Trophoblast cell (in vitro differentiated cells and primary cell): ENCODE results near the gene EGFR.

Experiments
- DNase-seq, 2 donors: peaks; one replicate each; pipeline ENCODE4 v3.0.0-alpha.2; 2016
- H2AFZ ChIP-seq: 2 replicates; pipeline ENCODE4 v1.6.1; 2013; ENCODE audit warnings: low read length, moderate library complexity, mild to moderate bottlenecking; ENCODE audit not compliant: insufficient read depth, poor library complexity
- H2AK5ac ChIP-seq: 2 replicates; pipeline ENCODE4 v1.6.1; 2013; ENCODE audit warnings: mild to moderate bottlenecking, low read length
- H2BK120ac ChIP-seq: 2 replicates; pipeline ENCODE4 v1.6.1; 2013; ENCODE audit warnings: low read length, mild to moderate bottlenecking, moderate library complexity; ENCODE audit not compliant: insufficient read depth, poor library complexity
- H2BK12ac ChIP-seq: 2 replicates; pipeline ENCODE4 v1.6.1; 2013; ENCODE audit warnings: mild to moderate bottlenecking, low read length, moderate library complexity
- H2BK5ac ChIP-seq: 2 replicates; pipeline ENCODE4 v1.6.1; 2013; ENCODE audit warnings: low read length, low read depth, moderate library complexity, mild to moderate bottlenecking; ENCODE audit not compliant: poor library complexity
- H3K14ac ChIP-seq: 2 replicates; pipeline ENCODE4 v1.6.1; 2013; ENCODE audit warnings: mild to moderate bottlenecking, low read length
- H3K18ac ChIP-seq: 2 replicates; pipeline ENCODE4 v1.6.1; 2013; ENCODE audit warnings: mild to moderate bottlenecking, low read length
- H3K23ac ChIP-seq: 2 replicates; pipeline ENCODE4 v1.6.1; 2013; ENCODE audit warnings: low read length
- H3K27ac ChIP-seq: 2 replicates; pipeline ENCODE4 v1.5.1; 2013; ENCODE audit warnings: low read depth, mild to moderate bottlenecking, inconsistent platforms, low read length, moderate library complexity
- H3K27me3 ChIP-seq: 2 replicates; pipeline ENCODE4 v1.6.1; 2013; ENCODE audit warnings: inconsistent platforms, mild to moderate bottlenecking, low read length, moderate library complexity; ENCODE audit not compliant: insufficient read depth
- H3K36me3 ChIP-seq, 2 experiments: 1 replicate in 1 of 2; 2 replicates in 1 of 2; pipeline ENCODE4 v1.6.1; 2013; ENCODE audit warnings: low read length in 2 of 2, mild to moderate bottlenecking in 2 of 2, moderate library complexity in 1 of 2; ENCODE audit not compliant: insufficient read depth in 2 of 2, control insufficient read depth in 1 of 2
- H3K4ac ChIP-seq: 2 replicates; pipeline ENCODE4 v1.6.1; 2013; ENCODE audit warnings: low read depth, mild to moderate bottlenecking, low read length, moderate library complexity
- H3K4me1 ChIP-seq, 2 experiments: 1 replicate in 1 of 2; 2 replicates in 1 of 2; pipeline ENCODE4 v1.6.1; 2013; ENCODE audit warnings: low read length in 2 of 2, mild to moderate bottlenecking in 2 of 2, moderate library complexity in 1 of 2; ENCODE audit not compliant: insufficient read depth in 2 of 2, control insufficient read depth in 1 of 2
- H3K4me2 ChIP-seq: 2 replicates; pipeline ENCODE4 v1.6.1; 2013; ENCODE audit warnings: inconsistent platforms, mild to moderate bottlenecking, low read length, moderate library complexity
- H3K4me3 ChIP-seq: 2 replicates; pipeline ENCODE4 v1.5.1; 2013; ENCODE audit warnings: mild to moderate bottlenecking, low read depth, low read length, inconsistent platforms
- H3K79me1 ChIP-seq: one replicate; pipeline ENCODE4 v1.6.1; 2013; ENCODE audit warnings: low read length
- H3K79me2 ChIP-seq: 2 replicates; pipeline ENCODE4 v1.6.1; 2013; ENCODE audit warnings: low read length, mild to moderate bottlenecking; ENCODE audit not compliant: control insufficient read depth, insufficient read depth, poor library complexity
- H3K9ac ChIP-seq: 2 replicates; pipeline ENCODE4 v1.6.1; 2013; ENCODE audit warnings: mild to moderate bottlenecking, low read length
- H3K9me3 ChIP-seq: 2 replicates; pipeline ENCODE4 v1.6.1; 2013; ENCODE audit warnings: low read depth, mild to moderate bottlenecking, control low read depth, inconsistent platforms, low read length; ENCODE audit not compliant: insufficient read depth
- H4K12ac ChIP-seq: 2 replicates; pipeline ENCODE4 v1.6.1; 2013; ENCODE audit warnings: low read depth, mild to moderate bottlenecking, low read length, moderate library complexity
- H4K8ac ChIP-seq: 2 replicates; pipeline ENCODE4 v1.6.1; 2013; ENCODE audit warnings: low read depth, mild to moderate bottlenecking, low read length, moderate library complexity
- H4K91ac ChIP-seq: one replicate; pipeline ENCODE4 v1.6.1; 2013; ENCODE audit warnings: low read depth, mild to moderate bottlenecking, low read length, moderate library complexity
- WGBS: extraction: QIAGEN DNeasy Blood & Tissue Kit; methylation state at CpG from one replicate; pipeline ENCODE4 v1.1.7; 2013; ENCODE audit warnings: missing lambda C conversion rate; ENCODE audit not compliant: insufficient read length, insufficient coverage; ENCODE audit errors: extremely low coverage; 5-methylcytosine and 5-hydroxymethylcytosine counted together

Gene EGFR

GRCh38 chr7:55117286-55117685 lies 98.5 kb downstream of the EGFR start:
- Histone ChIP-seq H3K18ac (no peak overlapping the region), H3K4ac (no peak overlapping the region), H3K4me2 (no peak overlapping the region), H4K12ac (no peak overlapping the region), H2AFZ (no peak overlapping the region), H3K9me3 (peaks cover 3% of the 10 kb centered on the region), H2BK12ac (no peak overlapping the region), H4K91ac (no peak overlapping the region), H3K14ac (no peak overlapping the region), H3K36me3 (no peaks in the 10 kb centered on the region), H3K79me2 (no peaks in the 10 kb centered on the region), H4K8ac (no peak overlapping the region), H3K23ac (no peak overlapping the region), H2BK120ac (no peak overlapping the region), H3K27me3 (no peaks in the 10 kb centered on the region), H3K9ac (no peak overlapping the region), H3K4me1 (peaks cover 7 to 20% of the 10 kb centered on the region in 2 experiments), H3K4me3 (no peak overlapping the region), H2AK5ac (no peak overlapping the region), H3K79me1 (peaks cover 3% of the 10 kb centered on the region), H2BK5ac (no peak overlapping the region), H3K27ac (no peak overlapping the region)
- WGBS: no CpG with 5 or more reads among the region's 7 CpGs
- DNase-seq: no peak

DNA sequence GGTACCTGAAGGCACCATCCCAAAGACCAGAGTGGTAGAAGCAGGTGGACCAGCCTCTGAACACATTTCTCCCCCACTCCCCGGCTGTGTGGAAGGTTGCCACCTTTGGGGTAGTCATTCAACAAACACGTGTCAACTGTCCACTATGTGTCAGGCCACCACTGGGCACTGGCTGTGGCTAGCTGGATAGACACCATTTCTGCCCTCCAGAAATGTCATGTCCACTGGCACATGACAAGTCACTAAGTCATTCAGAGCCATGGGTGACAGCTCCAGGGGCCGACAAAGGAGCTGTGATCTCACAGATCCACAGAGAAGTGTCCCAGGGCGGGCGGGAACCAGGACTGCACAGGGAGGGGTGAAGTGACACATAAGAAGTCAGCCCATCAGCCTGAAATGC lies 99.6 kb downstream of the EGFR start:
- H3K4me2 ChIP-seq: no peak overlapping the region
- H4K8ac ChIP-seq: no peak overlapping the region
- DNase-seq: peak in 1 of 2 donors; percentile 62
- H3K4me1 ChIP-seq: peaks cover 7 to 18% of the 10 kb centered on the region in 2 experiments
- no peak overlapping the region for H2AK5ac ChIP-seq
- peaks cover 3% of the 10 kb centered on the region for H3K79me1 ChIP-seq
- H4K91ac ChIP-seq: peak overlapping the region; percentile 51
- no peaks in the 10 kb centered on the region for H3K36me3 ChIP-seq
- no peaks in the 10 kb centered on the region for H3K27me3 ChIP-seq
- H3K4ac ChIP-seq: no peak overlapping the region
- no peak overlapping the region for H2AFZ ChIP-seq
- peaks cover 3% of the 10 kb centered on the region for H3K9me3 ChIP-seq
- no peak overlapping the region for H3K4me3 ChIP-seq
- H3K23ac ChIP-seq: no peak overlapping the region
- no peak overlapping the region for H4K12ac ChIP-seq
- WGBS: no CpG with 5 or more reads among the region's 5 CpGs
- H3K27ac ChIP-seq: no peak overlapping the region
- H3K18ac ChIP-seq: peak overlapping the region; percentile 23
- H2BK120ac ChIP-seq: no peak overlapping the region
- H3K79me2 ChIP-seq: no peaks in the 10 kb centered on the region
- no peak overlapping the region for H3K9ac ChIP-seq
- H2BK12ac ChIP-seq: no peak overlapping the region
- H2BK5ac ChIP-seq: no peak overlapping the region
- no peak overlapping the region for H3K14ac ChIP-seq

DNA sequence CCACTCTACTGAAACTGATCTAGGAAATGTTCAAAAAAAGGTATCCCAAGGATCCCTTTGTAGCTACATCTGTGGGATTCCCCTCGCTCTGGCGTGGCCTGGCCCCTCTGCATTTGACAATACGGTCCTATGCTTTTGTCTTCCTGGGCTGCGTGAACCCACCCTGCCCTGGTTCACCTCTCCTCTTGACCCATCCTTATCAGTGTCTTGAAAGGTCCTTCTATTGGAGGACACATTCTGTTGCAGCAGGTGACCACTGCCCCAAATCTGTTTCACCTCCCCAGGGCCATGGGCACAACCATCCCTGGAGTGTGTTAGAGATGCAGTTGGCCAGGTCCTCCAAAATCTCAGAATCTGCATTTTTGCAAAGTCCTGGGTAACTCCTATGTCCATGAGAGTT lies 100.8 kb downstream of the EGFR start:
- Histone ChIP-seq H2BK5ac (no peak overlapping the region), H3K79me1 (peaks cover 3% of the 10 kb centered on the region), H4K8ac (no peak overlapping the region), H3K9me3 (peaks cover 3% of the 10 kb centered on the region), H3K14ac (no peak overlapping the region), H3K4me2 (no peak overlapping the region), H3K4me1 (peaks cover 7 to 18% of the 10 kb centered on the region in 2 experiments), H3K4me3 (no peak overlapping the region), H4K12ac (no peak overlapping the region), H3K18ac (no peak overlapping the region), H4K91ac (no peak overlapping the region), H2AFZ (no peak overlapping the region), H3K9ac (no peak overlapping the region), H3K36me3 (peaks cover 0 to 1% of the 10 kb centered on the region in 2 experiments), H2BK12ac (no peak overlapping the region), H3K4ac (no peak overlapping the region), H3K27ac (no peak overlapping the region), H2BK120ac (no peak overlapping the region), H3K23ac (no peak overlapping the region), H3K79me2 (no peaks in the 10 kb centered on the region), H3K27me3 (no peaks in the 10 kb centered on the region), H2AK5ac (no peak overlapping the region)
- no CpG with 5 or more reads among the region's 4 CpGs for WGBS
- DNase-seq: no peak

GRCh38 chr7:55120074-55120473 lies 101.3 kb downstream of the EGFR start:
- Histone ChIP-seq H3K27me3 (no peaks in the 10 kb centered on the region), H3K27ac (no peak overlapping the region), H4K91ac (peak overlapping the region; percentile 61), H3K9me3 (peaks cover 3% of the 10 kb centered on the region), H4K8ac (no peak overlapping the region), H2BK12ac (peak overlapping the region; percentile 86), H3K9ac (no peak overlapping the region), H3K4me1 (peaks cover 7 to 18% of the 10 kb centered on the region in 2 experiments), H3K14ac (no peak overlapping the region), H3K4ac (no peak overlapping the region), H3K36me3 (peaks cover 0 to 2% of the 10 kb centered on the region in 2 experiments), H2BK120ac (no peak overlapping the region), H3K79me1 (peaks cover 3% of the 10 kb centered on the region), H3K23ac (no peak overlapping the region), H2AFZ (no peak overlapping the region), H2BK5ac (no peak overlapping the region), H3K4me3 (no peak overlapping the region), H3K79me2 (no peaks in the 10 kb centered on the region), H4K12ac (no peak overlapping the region), H2AK5ac (no peak overlapping the region), H3K4me2 (no peak overlapping the region), H3K18ac (peak overlapping the region; percentile 86)
- no peak for DNase-seq
- no CpG with 5 or more reads among the region's 7 CpGs for WGBS
